ENCODE data around the gene PLCL1. TPM values are rescaled to one million over a fixed set of nuclear protein-coding genes. Genes with fewer than 3 reads are reported as not detected.

The PLCL1 gene
- total RNA-seq, 1 experiment from 2014 or later = 0.12 TPM

- no peak for DNase-seq (ENCODE audit: low read depth)
These were observed 81.2 kb downstream of the PLCL1 start for GRCh38 chr2:197885587-197885986.

GRCh38 chr2:197888321-197888720, 83.9 kb downstream of the PLCL1 start:
- no peak for DNase-seq (ENCODE audit: low read depth)

GRCh38 chr2:197889041-197889440, 84.6 kb downstream of the PLCL1 start:
- peak; percentile 19 for DNase-seq (ENCODE audit: low read depth)

GRCh38 chr2:197890168-197890567, 85.8 kb downstream of the PLCL1 start:
- peak; percentile 4 for DNase-seq (ENCODE audit: low read depth)

GRCh38 chr2:197891897-197892442, 87.6 kb downstream of the PLCL1 start:
- DNase-seq (ENCODE audit: low read depth) = no peak

GRCh38 chr2:197893403-197894177, 89.2 kb downstream of the PLCL1 start:
- DNase-seq (ENCODE audit: low read depth) = no peak

- DNase-seq (ENCODE audit: low read depth) = no peak
These were observed 90.4 kb downstream of the PLCL1 start for GRCh38 chr2:197894751-197895274.

GRCh38 chr2:197897960-197898678, 93.7 kb downstream of the PLCL1 start:
- DNase-seq (ENCODE audit: low read depth) = no peak

GRCh38 chr2:197904446-197904845, 100.1 kb downstream of the PLCL1 start:
- no peak for DNase-seq (ENCODE audit: low read depth)

- DNase-seq (ENCODE audit: low read depth) = no peak
These were observed 103.8 kb downstream of the PLCL1 start for GRCh38 chr2:197908156-197908555.

- DNase-seq (ENCODE audit: low read depth) = peak; percentile 9
These were observed 104.8 kb downstream of the PLCL1 start for GRCh38 chr2:197908990-197909776.

- DNase-seq (ENCODE audit: low read depth) = no peak
These were observed 107.3 kb downstream of the PLCL1 start for GRCh38 chr2:197911667-197912066.

GRCh38 chr2:197913084-197913483, 108.7 kb downstream of the PLCL1 start:
- DNase-seq (ENCODE audit: low read depth) = no peak

GRCh38 chr2:197914778-197915177, 110.4 kb downstream of the PLCL1 start:
- DNase-seq (ENCODE audit: low read depth) = no peak

- no peak for DNase-seq (ENCODE audit: low read depth)
These were observed 111.3 kb downstream of the PLCL1 start for GRCh38 chr2:197915548-197916265.

GRCh38 chr2:197919487-197919886, 115.1 kb downstream of the PLCL1 start:
- DNase-seq (ENCODE audit: low read depth) = no peak

- no peak for DNase-seq (ENCODE audit: low read depth)
These were observed 115.7 kb downstream of the PLCL1 start for GRCh38 chr2:197920088-197920487.

GRCh38 chr2:197920592-197921201, 116.3 kb downstream of the PLCL1 start:
- DNase-seq (ENCODE audit: low read depth) = no peak

- no peak for DNase-seq (ENCODE audit: low read depth)
These were observed 120.1 kb downstream of the PLCL1 start for GRCh38 chr2:197924483-197924882.

- no peak for DNase-seq (ENCODE audit: low read depth)
These were observed 120.8 kb downstream of the PLCL1 start for GRCh38 chr2:197925204-197925603.

- no peak for DNase-seq (ENCODE audit: low read depth)
These were observed 121.6 kb downstream of the PLCL1 start for GRCh38 chr2:197925976-197926375.

All from RPMI7951 (cell line).